ENCODE measurements around the gene NPAS4.
"Not testable (repeated sequence)": the region's sequence is repeated elsewhere in the genome, so short reads cannot be mapped to it uniquely, and the experiment has no call there.

The NPAS4 gene

GRCh38 chr11:66420671-66421476 is at the start of gene NPAS4:
Gene NPAS4, plus strand, starts transcription at chr11:66421035. Its CDS starts 145 bp downstream, at chr11:66421180.
- DNase-seq = no peak

- peak; percentile 90 for DNase-seq
These were observed 49.0 kb upstream of the NPAS4 start, which contains the start of gene SLC29A2 for GRCh38 chr11:66371627-66372415. Gene SLC29A2, minus strand, starts transcription at chr11:66371760. Its CDS starts 169 bp downstream, at chr11:66371591.

- DNase-seq = no peak
These were observed 47.6 kb upstream of the NPAS4 start for GRCh38 chr11:66373265-66373664.

GRCh38 chr11:66373690-66374287 is 47.0 kb upstream of the NPAS4 start:
- DNase-seq = not testable (repeated sequence)

- DNase-seq = not testable (repeated sequence)
These were observed 40.6 kb upstream of the NPAS4 start for GRCh38 chr11:66380264-66380663.

GRCh38 chr11:66384316-66384715 is 36.5 kb upstream of the NPAS4 start:
- DNase-seq = not testable (repeated sequence)

- DNase-seq = peak; percentile 92
These were observed 34.4 kb upstream of the NPAS4 start for GRCh38 chr11:66386171-66387069.

GRCh38 chr11:66388780-66389386 is 32.0 kb upstream of the NPAS4 start:
- DNase-seq = peak; percentile 85

- no peak for DNase-seq
These were observed 29.5 kb upstream of the NPAS4 start for GRCh38 chr11:66391322-66391721.

GRCh38 chr11:66393954-66394353 is 26.9 kb upstream of the NPAS4 start:
- DNase-seq = no peak

- no peak for DNase-seq
These were observed 13.2 kb upstream of the NPAS4 start for GRCh38 chr11:66407651-66408050.

GRCh38 chr11:66408488-66409214 is 12.2 kb upstream of the NPAS4 start:
- DNase-seq = peak; percentile 97

- DNase-seq = no peak
These were observed 11.6 kb upstream of the NPAS4 start for GRCh38 chr11:66409226-66409625.

- DNase-seq = no peak
These were observed 10.6 kb upstream of the NPAS4 start for GRCh38 chr11:66410191-66410590.

- DNase-seq = no peak
These were observed 9.5 kb upstream of the NPAS4 start for GRCh38 chr11:66411323-66411722.

GRCh38 chr11:66412110-66412509 is 8.7 kb upstream of the NPAS4 start:
- DNase-seq = no peak

GRCh38 chr11:66413167-66413566 is 7.7 kb upstream of the NPAS4 start:
- no peak for DNase-seq

GRCh38 chr11:66414120-66414934 is 6.5 kb upstream of the NPAS4 start:
- DNase-seq = no peak

- DNase-seq = no peak
These were observed 5.4 kb upstream of the NPAS4 start for GRCh38 chr11:66415423-66415822.

- peak; percentile 70 for DNase-seq
These were observed 3.8 kb upstream of the NPAS4 start for GRCh38 chr11:66417000-66417399.
